Esophagus squamous epithelium (tissue), 4 donors: ENCODE measurements around the gene SRGAP1.

ENCODE experiments used
- POLR2A ChIP-seq, 4 donors: fragments of 450-650 bp; IDR thresholded peaks; one replicate each; pipeline ENCODE4 v1.6.1; 2017; ENCODE audit warnings: antibody characterized with exemption in 4 of 4, mild to moderate bottlenecking in 4 of 4, moderate library complexity in 3 of 4
- TF ChIP-seq, protein P1 (sequence below), 6 experiments: fragments of 450-650 bp in 4 of 6; fragments of 200-600 bp in 2 of 6; sonication (generic) in 2 of 6; IDR thresholded peaks; one replicate each; pipeline ENCODE4 v1.5.1; 2016 to 2019; ENCODE audit warnings: antibody characterized with exemption in 6 of 6, mild to moderate bottlenecking in 4 of 6, moderate library complexity in 4 of 6

DNA sequence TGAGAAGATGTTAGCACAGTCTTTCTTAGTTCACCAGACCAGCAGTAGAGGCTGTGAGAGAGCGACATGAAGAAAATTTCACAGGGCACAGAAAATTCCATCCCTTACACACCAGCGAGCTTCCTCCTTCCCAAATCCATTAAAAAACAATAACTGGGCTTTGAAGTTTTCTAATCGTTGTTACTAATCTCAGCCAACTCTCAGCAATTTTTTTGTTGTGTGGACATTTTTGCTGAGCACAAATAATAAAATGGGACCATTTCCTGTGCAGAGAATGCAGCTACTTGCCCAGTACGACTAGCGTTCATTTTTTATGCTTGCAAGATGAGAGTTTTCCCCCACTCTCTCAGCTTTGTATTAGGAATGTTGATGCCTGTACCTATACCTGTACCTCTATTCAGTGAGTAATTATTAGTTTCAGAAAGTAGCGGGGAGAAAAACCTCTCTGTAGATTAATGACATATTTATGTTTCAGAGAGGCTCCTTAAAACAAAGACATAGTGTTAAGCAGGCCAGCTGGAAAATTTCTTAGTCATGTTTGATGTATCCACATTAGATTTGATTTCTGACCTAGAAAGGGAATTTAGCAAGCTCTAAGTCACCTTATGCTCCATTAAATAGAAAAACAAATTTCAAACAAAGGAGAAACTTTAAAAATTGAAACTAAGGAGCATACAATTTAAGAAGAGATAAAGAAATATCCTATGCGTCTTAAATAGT lies 146.5 kb downstream of the SRGAP1 start:
- no peak for TF ChIP-seq POLR2A (IDR thresholded peaks at IDR 0.05)
- TF ChIP-seq, protein P1, sequence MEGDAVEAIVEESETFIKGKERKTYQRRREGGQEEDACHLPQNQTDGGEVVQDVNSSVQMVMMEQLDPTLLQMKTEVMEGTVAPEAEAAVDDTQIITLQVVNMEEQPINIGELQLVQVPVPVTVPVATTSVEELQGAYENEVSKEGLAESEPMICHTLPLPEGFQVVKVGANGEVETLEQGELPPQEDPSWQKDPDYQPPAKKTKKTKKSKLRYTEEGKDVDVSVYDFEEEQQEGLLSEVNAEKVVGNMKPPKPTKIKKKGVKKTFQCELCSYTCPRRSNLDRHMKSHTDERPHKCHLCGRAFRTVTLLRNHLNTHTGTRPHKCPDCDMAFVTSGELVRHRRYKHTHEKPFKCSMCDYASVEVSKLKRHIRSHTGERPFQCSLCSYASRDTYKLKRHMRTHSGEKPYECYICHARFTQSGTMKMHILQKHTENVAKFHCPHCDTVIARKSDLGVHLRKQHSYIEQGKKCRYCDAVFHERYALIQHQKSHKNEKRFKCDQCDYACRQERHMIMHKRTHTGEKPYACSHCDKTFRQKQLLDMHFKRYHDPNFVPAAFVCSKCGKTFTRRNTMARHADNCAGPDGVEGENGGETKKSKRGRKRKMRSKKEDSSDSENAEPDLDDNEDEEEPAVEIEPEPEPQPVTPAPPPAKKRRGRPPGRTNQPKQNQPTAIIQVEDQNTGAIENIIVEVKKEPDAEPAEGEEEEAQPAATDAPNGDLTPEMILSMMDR (IDR thresholded peaks at IDR 0.05): no peak
